GM19324 (cell line): ENCODE measurements around the gene PKD1.
"Not testable (repeated sequence)": the region's sequence is repeated elsewhere in the genome, so short reads cannot be mapped to it uniquely, and the experiment has no call there.

ENCODE experiments used
- ATAC-seq: cut with Tn5 transposase; IDR thresholded peaks from one replicate; pipeline ENCODE4 v1.9.1; 2021; ENCODE audit warnings: mild to moderate bottlenecking, moderate library complexity; ENCODE audit not compliant: unreplicated experiment, low FRiP score

Gene PKD1

DNA sequence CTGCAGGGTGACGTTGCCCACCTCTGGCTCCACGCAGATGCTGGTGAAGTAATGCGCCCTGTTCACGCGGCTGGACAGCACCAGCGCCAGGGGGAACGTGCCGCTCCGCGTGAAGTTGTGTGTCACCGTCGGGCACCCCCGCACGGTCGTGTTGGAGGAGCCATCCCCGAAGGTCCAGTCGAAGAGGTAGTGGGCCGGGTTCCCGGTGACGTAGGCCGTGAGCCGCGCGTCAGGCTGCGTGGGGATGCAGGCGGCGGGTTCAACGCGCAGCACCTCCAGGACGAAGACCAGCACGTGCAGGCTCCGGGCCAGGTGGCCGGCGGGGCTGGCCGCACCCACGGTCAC is 24.7 kb downstream of the PKD1 start:
- ATAC-seq, result not testable (repeated sequence)

DNA sequence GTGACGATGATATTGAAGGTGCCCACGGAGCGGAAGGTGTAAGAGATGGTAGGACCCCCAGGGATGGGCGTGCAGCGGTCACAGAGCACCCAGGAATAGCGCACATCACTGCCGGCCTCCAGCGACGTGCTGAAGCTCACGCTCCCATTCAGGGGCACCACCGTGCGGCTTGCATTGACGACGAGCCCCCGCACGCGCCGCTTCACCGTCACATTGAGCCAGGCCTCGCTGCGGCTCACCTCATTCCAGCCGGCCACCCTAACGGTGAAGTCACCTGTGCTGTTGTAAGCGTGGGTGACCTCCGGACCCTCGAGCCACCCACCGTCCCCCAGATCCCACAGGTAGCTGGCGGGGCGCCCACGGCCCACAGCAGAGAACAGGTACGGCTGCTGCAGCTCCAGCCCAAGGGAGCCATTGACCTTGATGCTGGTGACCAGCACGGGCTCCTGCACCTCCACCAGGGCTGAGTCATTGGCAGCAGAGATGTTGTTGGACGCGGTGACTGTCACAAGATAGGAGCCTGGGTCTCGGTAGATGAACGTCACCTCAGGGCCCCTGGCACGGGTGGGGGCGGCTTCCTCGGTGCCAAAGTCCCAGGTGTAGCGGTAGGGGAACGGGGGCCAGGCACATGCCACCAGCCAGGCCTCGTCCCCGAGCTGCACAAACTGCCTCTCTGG is 25.2 kb downstream of the PKD1 start:
- not testable (repeated sequence) for ATAC-seq

DNA sequence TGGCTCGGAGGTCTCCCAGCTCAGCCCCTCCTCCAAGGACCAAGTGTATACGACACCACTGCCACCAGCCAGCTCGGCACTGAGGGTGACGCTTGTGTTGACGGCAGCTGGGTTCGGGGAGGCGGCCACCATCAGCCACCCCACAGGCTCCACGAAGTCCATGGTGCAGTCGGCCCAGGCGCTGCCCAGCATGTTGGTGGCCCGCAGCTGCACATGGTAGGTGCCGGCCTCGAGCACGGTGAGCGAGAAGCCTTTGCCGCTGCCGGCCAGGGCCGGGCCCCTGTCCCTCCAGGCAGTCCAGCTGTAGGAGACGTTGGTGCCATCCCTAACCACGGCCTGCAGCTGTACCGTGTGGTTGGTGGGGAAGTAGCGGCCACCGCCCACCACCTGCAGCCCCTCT is 25.8 kb downstream of the PKD1 start:
- not testable (repeated sequence) for ATAC-seq

DNA sequence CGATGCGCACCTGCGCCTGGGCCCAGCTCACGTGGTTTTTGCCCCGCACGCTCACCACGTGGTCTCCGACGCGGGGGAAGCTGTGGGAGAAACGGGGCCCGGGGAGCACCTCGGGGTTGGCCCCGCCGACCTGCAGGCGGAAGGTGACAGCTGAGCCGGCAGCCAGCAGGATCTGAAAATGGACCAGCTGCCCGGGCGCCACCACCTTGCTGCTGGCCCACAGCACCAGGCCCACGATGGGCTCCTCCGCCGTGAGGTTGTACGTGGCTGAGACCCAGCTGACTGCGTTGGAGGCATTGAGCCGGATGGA is 26.5 kb downstream of the PKD1 start:
- not testable (repeated sequence) for ATAC-seq

DNA sequence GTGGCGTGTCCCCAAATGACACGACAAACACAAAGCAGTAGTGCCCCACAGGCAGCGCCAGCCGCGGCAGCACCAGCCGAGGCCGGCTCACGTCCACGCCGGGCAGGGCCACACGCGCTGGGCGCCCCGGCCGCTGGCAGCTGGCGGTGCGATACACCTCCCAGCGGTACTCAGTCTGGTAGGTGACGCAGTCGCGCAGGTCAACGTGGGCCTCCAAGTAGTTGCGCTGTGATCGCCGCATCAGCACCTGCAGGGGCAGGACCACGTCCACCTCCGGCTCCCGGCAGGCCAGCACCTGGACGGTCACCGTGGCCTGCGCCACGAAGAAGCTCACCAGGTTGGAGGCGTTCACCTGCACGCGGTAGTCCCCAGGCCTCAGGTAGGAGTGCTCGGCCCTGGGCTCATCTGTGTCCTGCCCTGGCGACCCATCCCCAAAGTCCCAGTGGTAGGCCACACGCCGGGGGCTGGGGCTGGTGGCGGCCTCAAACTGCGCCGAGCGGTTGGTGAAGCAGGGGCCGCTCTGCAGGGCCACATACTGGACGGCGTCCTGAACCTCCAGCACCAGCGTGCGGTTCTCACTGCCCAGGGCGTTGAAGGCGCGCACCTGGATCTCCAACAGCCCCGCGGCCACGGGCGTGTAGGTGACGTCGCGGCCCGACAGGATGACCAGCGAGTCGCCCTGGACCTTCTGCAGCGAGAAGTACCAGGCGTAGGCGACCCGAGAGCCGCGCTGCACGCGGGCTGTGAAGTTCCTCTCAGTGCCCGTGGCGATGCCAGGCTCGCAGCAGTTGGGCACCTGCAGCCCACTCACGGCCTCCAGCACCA is 27.0 kb downstream of the PKD1 start:
- not testable (repeated sequence) for ATAC-seq

DNA sequence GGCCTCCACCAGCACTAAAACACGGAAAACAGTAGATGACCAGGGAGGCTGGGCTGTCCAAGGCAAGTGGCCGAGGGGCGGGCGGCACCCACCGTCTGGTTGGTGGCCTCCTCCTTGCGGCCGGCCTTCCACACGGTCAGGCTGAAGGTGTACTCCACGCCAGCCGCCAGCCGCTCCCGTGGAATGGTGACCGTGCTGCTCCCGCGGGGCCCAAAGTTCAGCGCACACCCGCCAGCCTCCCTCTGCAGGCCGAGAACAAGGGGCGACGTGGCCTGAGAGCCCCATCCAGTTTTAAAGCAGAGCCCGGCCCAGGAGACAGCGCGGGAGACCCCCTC is 27.9 kb downstream of the PKD1 start:
- not testable (repeated sequence) for ATAC-seq

DNA sequence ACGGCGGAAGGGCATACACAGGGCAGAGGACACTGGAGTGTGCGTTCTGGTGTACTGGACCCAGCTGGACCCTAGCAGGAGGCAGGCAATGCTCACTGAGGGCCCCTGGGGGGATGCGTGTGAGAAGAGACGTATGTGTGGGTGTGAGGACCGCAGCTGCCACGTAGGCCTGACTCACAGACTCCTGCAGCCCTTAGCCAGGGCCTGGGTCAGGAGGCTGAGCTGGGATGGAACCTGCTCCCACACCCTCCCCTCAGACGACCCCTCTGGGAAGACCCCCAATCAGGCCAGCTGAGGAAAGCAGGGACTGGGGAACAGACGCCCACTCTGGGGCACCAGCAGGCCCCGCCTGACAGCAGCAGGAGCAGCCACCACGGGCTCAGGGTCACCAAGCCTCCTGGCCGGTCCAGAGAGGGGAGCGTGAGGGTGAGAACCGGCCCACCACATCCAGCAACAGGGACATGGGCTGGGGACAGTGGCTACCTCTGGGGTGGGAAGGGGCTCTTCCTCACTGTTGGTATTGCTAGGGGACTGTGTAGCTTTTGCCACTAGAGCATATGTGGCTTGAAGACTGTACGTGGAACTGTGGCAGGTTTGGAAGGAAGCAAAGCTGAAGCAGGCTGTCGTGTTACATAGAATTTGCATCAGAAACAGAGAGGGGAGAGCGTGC is 28.4 kb downstream of the PKD1 start:
- ATAC-seq, result not testable (repeated sequence)

DNA sequence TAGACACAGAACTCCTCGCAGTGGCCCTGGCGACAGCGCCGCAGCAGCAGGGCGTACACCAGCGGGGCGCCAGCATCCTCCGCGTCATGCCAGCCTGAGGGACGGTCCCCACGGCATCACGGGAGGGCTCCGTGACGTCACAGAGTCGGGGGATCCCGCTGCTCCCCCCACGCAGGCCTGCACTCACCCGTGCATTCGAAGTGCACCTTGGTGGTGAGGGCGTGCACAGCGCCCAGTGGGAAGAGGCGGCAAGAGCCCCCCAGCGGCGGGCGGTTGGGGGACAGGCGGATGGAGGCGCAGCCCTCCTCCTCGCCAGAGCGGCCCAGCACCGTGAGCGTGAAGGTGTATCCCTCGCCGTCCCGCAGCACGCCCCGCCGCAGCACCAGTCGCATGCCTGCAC is 29.5 kb downstream of the PKD1 start:
- not testable (repeated sequence) for ATAC-seq

DNA sequence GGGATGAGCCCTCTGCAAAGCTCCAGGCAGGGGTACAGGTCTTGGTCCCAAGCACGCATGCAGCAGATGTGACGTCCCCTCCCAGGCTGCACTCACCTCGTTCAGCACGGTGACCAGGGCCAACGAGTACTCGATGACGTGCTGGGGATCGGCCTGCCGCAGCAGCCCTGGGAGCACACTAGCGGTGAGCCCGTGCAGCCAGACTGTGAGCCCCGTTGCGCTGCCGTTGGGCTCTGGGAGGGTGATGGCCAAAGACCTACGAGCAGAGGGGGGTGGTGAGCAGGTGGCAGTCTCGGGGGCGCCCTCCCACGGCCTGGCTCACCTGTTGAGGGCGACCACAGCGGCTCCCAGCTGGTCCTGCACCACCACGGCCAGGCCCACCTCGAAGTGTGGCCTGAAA is 29.9 kb downstream of the PKD1 start:
- ATAC-seq, result not testable (repeated sequence)

DNA sequence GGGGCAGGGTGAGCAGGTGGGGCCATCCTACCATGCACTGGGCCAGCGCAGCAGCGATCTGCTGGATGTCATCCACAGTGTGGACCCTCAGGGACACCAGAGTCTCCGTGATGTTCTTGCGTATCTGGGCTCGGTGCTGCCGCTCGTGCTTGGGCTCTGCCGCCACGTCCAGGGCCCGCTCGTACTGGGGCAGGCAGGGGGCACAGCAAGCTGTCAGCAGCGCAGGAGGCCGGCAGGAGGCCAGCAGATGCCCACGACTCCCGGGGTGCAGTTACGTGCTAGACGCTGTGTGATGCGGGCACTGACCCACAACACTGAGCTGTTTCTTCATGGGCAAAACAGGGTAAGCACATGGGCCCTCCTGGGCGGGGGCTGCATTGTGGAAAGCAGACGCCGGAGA is 30.4 kb downstream of the PKD1 start:
- not testable (repeated sequence) for ATAC-seq

DNA sequence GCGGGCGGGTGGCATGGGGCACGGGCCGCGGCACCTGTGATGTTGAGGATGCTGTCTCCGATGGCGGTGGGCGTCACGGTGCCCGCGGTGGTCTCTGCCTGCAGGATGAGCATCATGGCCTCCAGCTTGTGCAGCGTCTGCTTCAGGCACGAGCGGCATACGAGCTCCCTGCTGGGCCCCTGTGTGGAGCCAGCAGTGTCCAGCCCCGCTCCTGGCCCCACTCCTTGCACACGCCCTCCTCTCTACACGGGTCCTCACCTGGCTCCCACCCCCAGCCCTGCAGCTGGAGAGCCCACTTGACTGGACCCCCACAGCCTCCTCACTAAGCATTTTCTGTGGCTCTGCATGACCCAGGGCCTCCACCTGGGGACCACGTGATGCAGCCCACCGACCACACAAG is 31.2 kb downstream of the PKD1 start:
- not testable (repeated sequence) for ATAC-seq

DNA sequence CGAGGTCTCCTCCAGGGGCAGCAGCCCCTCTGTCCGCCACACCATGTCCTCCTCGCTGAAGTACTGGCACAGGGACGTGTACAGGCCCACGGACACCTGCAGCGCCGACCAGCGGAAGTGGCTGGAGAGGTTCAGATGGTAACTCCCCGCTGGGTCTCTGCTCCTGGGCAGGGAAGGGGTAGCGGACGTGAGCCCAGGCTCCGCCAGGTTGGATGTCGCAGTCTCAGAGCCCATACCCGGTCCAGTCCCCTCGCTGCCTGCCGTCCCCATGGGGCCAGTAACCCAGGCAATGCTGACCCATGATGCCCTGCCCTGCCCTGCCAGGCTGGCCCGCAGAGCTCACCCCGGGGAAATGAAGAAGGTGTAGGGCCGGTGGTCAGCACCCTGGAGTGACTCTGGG is 33.2 kb downstream of the PKD1 start:
- ATAC-seq, result no peak

DNA sequence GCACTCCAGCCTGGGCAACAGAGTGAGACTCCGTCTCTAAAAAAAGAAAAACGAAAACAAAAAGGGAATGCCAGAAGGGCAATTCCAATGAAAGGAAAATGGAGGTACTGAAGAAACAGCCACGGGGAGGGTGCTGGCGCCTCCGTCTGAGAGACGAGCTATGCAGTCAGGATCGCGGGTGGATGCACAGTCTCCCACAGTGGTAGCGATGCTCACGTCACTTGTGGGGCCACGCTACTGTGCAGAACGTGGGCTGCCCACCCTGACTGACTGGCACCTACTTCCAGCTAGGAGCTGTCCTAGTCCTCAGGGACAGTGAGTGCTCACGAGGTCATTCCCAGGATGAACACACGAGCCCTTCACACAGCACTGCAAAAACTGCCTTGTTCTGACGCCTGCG is 34.1 kb downstream of the PKD1 start:
- not testable (repeated sequence) for ATAC-seq

DNA sequence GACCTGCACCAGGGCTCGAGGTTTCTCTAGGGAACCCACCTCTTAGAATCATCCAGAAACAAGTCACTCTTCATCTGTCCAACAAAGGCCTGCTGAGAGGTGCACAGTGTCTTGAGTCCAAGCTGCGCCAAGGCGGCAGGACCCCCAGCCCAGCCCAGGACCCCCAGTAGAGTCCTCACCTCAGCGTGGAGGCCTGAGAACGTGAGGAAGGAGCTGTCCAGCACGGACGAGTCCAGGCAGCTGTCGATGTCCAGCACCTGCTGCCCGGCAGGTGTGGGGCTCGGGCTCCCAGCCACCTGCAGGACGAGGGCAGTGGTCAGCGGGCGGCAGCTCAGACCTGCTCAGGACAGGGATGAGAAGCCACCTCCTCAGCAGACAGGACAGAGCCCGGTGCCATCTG is 38.0 kb downstream of the PKD1 start:
- ATAC-seq, result not testable (repeated sequence)

DNA sequence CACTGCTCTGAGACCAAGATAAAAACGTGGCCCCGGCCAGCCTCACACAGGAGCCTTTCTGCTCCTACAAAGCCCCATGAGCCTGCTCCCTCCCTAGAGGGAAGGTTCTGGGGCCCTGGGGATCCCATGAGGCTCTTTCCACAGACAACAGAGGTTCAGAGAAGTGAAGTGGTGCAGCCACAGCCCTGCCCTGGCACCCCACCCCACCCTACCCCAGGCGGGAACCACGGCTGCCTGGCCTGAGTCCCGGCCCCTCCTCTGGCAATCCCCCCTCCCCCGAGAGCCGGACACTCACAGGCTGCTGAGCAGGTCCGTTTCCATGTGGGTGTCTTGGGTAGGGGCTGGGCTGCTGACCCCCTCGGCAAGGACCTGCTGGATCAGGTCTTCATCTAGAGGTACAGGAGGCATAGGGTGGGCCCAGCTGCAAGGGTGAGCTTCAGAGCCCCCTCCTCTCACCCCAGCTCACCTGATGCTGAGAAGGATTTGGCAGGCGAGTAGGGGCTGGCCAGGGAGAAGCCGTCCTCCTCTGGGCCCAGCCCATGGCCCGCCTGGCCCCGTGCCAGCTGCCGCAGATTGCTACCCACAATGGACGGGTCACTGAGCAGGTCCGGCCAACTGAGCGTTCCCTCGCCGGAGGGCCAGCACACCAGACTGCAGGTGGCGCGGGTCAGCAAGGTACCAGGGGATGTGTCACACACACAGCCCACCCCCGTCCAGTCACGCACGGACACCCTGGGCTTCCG is 38.7 kb downstream of the PKD1 start:
- no peak for ATAC-seq

DNA sequence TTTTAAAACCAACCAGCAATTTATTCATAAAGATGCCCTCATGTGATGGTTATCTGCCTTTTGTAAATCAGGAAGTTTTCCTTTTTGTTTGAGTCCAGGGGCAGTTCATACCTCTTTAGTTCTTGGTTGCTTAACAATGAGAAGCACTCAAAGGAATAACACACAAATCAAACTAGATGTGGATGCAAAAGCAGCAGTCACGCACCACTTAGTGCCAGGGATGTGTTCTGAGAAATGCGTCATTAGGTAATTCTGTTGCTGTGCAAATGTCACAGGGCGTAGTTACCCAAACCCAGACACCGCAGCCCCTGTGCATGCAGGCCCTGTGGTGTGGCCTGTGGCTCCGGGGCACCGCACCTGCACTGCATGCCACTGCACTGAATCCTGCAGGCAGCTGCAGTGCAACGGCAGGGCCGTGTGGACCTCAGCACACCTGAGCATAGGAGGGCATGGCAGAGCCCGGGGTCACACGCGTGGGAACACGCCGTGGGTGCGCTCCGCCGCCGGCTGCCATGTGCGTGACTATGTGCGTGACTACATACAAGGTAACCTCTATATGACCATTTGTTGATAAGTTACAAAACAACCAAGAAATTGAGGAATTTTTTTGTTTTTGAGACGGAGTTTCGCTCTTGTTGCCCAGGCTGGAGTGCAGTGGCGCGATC is 39.6 kb downstream of the PKD1 start:
- no peak for ATAC-seq

DNA sequence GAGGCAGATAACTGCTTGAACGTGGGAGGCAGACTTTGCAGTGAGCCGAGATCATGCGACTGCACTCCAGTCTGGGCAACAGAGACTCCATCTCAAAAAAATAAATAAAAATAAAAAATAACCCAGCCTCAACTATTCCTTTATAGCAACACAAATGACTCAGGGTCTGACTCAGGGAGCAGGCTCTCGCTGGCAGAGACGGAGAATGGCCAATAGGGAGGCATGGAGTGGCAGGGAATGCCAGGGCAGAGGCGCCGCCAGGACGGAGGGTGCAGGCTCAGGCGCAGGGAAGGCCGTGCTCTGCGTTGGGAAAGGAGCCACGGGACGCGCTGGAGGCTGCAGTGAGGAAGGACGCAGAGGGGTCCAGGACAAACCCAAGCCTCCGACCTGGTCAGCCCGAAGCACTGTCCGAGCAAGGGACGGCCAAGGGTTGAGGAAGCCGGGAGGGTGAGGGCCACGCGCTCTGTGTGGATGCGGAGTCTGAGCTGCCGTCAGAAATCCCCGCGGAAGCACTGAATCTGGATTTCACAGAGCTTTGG is 40.3 kb downstream of the PKD1 start:
- ATAC-seq, result no peak

DNA sequence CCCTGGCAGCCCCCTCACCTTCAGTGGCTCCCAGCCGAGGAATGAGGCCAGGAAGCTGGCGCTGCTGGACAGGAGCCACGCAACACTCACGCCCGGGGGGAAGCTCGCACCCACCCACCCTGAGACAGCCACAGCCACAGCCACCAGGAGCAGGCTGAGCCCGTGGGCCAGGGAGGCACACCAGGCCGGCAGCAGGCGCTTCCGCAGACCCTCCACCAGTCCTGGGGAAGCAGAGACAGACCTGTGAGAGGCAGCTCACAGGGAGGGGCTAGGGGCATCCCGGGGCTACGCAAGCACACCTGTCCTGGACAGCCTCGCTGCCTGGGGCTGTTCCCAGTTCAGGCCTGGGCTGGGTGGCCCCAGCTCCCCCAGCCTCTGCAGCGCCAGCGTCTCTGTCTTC is 41.9 kb downstream of the PKD1 start:
- no peak for ATAC-seq

DNA sequence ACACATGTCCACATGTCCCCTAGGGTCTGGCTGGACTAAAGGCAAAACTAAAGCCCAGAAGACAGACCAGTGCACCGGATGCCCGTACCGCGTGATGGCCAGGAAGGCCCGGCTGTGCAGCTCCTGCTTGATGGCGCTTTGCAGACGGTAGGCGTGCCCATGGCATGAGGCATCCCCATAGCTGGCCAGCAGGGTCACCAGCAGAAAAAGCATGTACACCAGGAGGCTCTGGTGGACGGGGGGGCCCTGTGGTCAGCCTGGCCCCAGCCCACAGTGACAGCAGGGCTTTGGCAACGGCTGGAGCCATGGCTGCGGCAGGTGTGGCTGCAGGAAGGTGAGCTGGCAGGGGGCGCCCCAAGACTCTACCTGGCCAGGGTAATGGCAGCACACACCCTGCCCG is 42.8 kb downstream of the PKD1 start:
- ATAC-seq, result no peak

DNA sequence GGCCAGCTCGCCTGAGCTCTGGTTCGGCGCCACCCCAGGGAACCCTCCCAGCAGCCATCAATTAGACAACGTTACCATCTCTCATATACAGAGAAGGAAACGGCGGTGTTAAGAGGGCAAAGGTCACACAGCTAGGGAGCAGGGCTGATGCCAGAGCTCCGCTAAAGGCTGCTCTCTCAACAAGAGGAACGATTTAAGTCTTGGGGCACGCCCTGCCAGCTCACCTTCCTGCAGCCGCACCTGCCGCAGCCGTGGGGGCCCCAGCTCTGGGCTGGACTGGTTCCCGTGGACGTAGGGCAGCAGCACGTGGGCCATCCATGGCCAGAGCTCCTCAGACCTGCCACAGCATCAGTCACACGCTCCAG is 43.5 kb downstream of the PKD1 start:
- ATAC-seq, result no peak
